Measurements from ENCODE around the gene FAM24A. TPM values are rescaled to one million over a fixed set of nuclear protein-coding genes. Genes with fewer than 3 reads are reported as not detected.

Gene FAM24A
- total RNA-seq, 1 experiment from 2014 or later, result not detected

- TSS peak; percentile 64 for BruUV-seq (replicated peaks)
- Mint-ChIP-seq H3K27me3 (ENCODE audit: insufficient read depth, unreplicated experiment) (no peaks in the 10 kb centered on the region), H3K36me3 (ENCODE audit: insufficient read depth, unreplicated experiment) (peaks cover 20% of the 10 kb centered on the region), H3K27ac (ENCODE audit: unreplicated experiment) (peak overlapping the region; percentile 90), H3K9me3 (ENCODE audit: unreplicated experiment) (peaks cover 15% of the 10 kb centered on the region), H3K4me3 (ENCODE audit: unreplicated experiment) (peak overlapping the region; percentile 94), H3K4me1 (ENCODE audit: low read depth, unreplicated experiment) (peaks cover 19% of the 10 kb centered on the region)
- H3K36me3 ChIP-seq (ENCODE audit: control insufficient read depth, insufficient read depth, low read length), result peaks cover 1% of the 10 kb centered on the region; the same call in 1 of the 2 replicates
- TF ChIP-seq CTCF (IDR thresholded peaks at IDR 0.05; ENCODE audit: insufficient read depth in 1 of 2, low read depth in 1 of 2, low read length in 1 of 2, severe bottlenecking in 1 of 2, unreplicated experiment in 1 of 2), result no peak
- no peak for DNase-seq
- POLR2A ChIA-PET, result interaction anchor here (0.6 kb wide), 1 partner anchor 77 kb away, joined by 3 read pairs; no protein-coding TSS in a partner anchor
- H3K9me3 ChIP-seq, result no peaks in the 10 kb centered on the region
- CTCF ChIA-PET, result no interaction called here
- intact Hi-C loops (cut with micrococcal nuclease; ENCODE audit: unreplicated experiment), result loop anchor here (10.0 kb wide), 1 partner anchor 76 kb away; the partner anchor contains the start of gene C10orf88
- no peaks in the 10 kb centered on the region for H3K27me3 ChIP-seq (replicated peaks; ENCODE audit: control insufficient read depth, insufficient read depth, low read length)
- peak overlapping the region; percentile 52 for H3K4me3 ChIP-seq (ENCODE audit: low read depth, low read length)
- H3K4me1 ChIP-seq, result peaks cover 16% of the 10 kb centered on the region; the same call in 1 of the 2 replicates
Observed at GRCh38 chr10:122878799-122879338, 31.5 kb upstream of the FAM24A start.

GRCh38 chr10:122879339-122880273, 30.8 kb upstream of the FAM24A start, which contains the start of gene FAM24B:
Gene FAM24B (minus strand): TSS chr10:122879581. CDS start chr10:122850515, 29,066 bp downstream.
- peak; percentile 97 to 98 for DNase-seq
- peak within 1 kb of the TSS; percentile 52 for H3K4me3 ChIP-seq (ENCODE audit: low read depth, low read length)
- no peaks in the 10 kb centered on the region for H3K27me3 ChIP-seq (replicated peaks; ENCODE audit: control insufficient read depth, insufficient read depth, low read length)
- Mint-ChIP-seq H3K27ac (ENCODE audit: unreplicated experiment) (peak within 1 kb of the TSS; percentile 90), H3K9me3 (ENCODE audit: unreplicated experiment) (peaks cover 8% of the 10 kb centered on the region), H3K36me3 (ENCODE audit: insufficient read depth, unreplicated experiment) (peaks cover 20% of the 10 kb centered on the region), H3K4me1 (ENCODE audit: low read depth, unreplicated experiment) (peaks cover 19% of the 10 kb centered on the region), H3K4me3 (ENCODE audit: unreplicated experiment) (peak within 1 kb of the TSS; percentile 94), H3K27me3 (ENCODE audit: insufficient read depth, unreplicated experiment) (no peaks in the 10 kb centered on the region)
- H3K4me1 ChIP-seq, result peaks cover 16% of the 10 kb centered on the region; the same call in 1 of the 2 replicates
- no peaks in the 10 kb centered on the region for H3K9me3 ChIP-seq
- intact Hi-C loops (cut with micrococcal nuclease; ENCODE audit: unreplicated experiment), result loop anchor here (10.0 kb wide), 1 partner anchor 75 kb away; the partner anchor contains the start of gene C10orf88
- no TSS peak for BruUV-seq (replicated peaks)
- ChIA-PET POLR2A (interaction anchor here (0.6 to 1.4 kb wide), 3 partner anchors 75 to 79 kb away, joined by 3 to 6 read pairs (median 5); partner anchors contain the start of gene C10orf88), CTCF (interaction anchor here (0.7 kb wide), 1 partner anchor 612 kb away, joined by 3 read pairs; no protein-coding TSS in a partner anchor)
- H3K36me3 ChIP-seq (ENCODE audit: control insufficient read depth, insufficient read depth, low read length), result peaks cover 1% of the 10 kb centered on the region; the same call in 1 of the 2 replicates
- no peak for TF ChIP-seq CTCF (IDR thresholded peaks at IDR 0.05; ENCODE audit: insufficient read depth in 1 of 2, low read depth in 1 of 2, low read length in 1 of 2, severe bottlenecking in 1 of 2, unreplicated experiment in 1 of 2)

GRCh38 chr10:122882766-122883165, 27.6 kb upstream of the FAM24A start:
- no peaks in the 10 kb centered on the region for H3K9me3 Mint-ChIP-seq (ENCODE audit: unreplicated experiment)
- BruUV-seq (replicated peaks), result no TSS peak
- POLR2A ChIA-PET, result no interaction called here

More at GRCh38 chr10:122882766-122883165, 27.6 kb upstream of the FAM24A start:
- Mint-ChIP-seq H3K36me3 (ENCODE audit: insufficient read depth, unreplicated experiment) (peaks cover 13% of the 10 kb centered on the region), H3K4me3 (ENCODE audit: unreplicated experiment) (no peak overlapping the region), H3K4me1 (ENCODE audit: low read depth, unreplicated experiment) (peaks cover 17% of the 10 kb centered on the region), H3K27ac (ENCODE audit: unreplicated experiment) (no peak overlapping the region), H3K27me3 (ENCODE audit: insufficient read depth, unreplicated experiment) (no peaks in the 10 kb centered on the region)
- Histone ChIP-seq H3K9me3 (no peaks in the 10 kb centered on the region), H3K27me3 (replicated peaks; ENCODE audit: control insufficient read depth, insufficient read depth, low read length) (no peaks in the 10 kb centered on the region), H3K4me1 (peaks cover 15% of the 10 kb centered on the region; the same call in 1 of the 2 replicates), H3K36me3 (ENCODE audit: control insufficient read depth, insufficient read depth, low read length) (no peaks in the 10 kb centered on the region), H3K4me3 (ENCODE audit: low read depth, low read length) (no peak overlapping the region)
- DNase-seq, result no peak
- CTCF ChIA-PET, result no interaction called here
- intact Hi-C loops (cut with micrococcal nuclease; ENCODE audit: unreplicated experiment), result no loop called here
- TF ChIP-seq CTCF (IDR thresholded peaks at IDR 0.05; ENCODE audit: insufficient read depth in 1 of 2, low read depth in 1 of 2, low read length in 1 of 2, severe bottlenecking in 1 of 2, unreplicated experiment in 1 of 2), result no peak
